GF-D8 (cell line): ENCODE data around the gene KCNIP4.

Experiments
- DNase-seq: peaks from one replicate; lab custom pipeline; 2025; lab: John Stamatoyannopoulos, UW

Gene KCNIP4

DNA sequence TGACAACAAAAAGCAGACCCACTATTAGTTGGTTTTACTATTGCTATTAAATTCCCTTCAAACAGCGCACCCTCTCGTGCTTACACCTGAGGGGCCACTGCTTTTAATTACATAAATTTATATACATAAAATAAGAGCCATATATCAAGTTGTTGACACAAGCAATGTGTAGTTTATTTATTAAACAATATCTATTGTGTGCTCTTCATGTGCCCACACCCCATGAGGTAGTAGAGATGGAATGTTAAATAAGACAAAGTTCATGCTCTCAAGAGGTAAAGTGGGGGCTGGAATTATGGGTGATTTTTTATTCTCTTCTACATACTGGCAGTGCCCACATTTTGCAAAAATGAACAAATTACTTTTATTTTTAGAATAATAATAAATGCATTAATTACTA, 47.3 kb downstream of the KCNIP4 start:
- no peak for DNase-seq

DNA sequence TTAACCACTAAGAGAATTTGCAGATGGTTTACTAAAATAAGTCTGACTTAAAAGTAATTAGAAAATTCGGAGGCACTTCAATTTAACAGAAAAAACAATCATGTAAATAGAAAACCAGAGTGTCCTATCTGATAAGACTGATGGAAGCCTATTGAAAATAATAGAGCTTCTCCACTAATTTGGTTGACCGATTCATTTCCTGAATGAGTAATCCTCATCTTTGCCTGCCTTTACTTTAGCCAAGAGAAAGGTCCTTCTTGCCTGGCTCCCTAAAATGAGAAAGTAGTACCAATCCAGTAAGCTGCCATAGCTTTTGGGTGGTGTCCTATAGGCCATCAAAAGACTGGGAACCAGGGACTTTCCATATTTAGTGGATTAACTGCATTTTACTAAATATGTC, 48.4 kb downstream of the KCNIP4 start:
- DNase-seq = no peak

DNA sequence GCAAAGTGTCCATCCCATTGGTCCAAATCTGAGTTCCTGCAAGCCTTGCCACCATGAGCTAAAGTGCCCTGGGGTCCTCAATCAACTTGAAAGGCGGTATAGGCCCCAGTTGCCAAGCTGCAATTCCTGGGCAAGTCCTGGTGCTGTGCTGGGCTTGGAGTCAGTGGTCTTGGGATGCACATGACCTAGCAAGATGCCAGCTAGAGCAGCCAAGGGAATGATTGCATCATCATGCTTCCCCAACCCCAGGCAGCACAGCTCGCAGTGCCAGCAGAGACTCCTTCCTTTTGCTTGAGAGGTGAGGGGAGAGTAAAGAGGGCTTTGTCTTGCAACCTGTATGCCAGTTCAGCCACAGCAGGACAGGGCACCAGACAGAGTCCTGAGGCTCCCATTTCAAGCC, 50.5 kb downstream of the KCNIP4 start:
- no peak for DNase-seq

DNA sequence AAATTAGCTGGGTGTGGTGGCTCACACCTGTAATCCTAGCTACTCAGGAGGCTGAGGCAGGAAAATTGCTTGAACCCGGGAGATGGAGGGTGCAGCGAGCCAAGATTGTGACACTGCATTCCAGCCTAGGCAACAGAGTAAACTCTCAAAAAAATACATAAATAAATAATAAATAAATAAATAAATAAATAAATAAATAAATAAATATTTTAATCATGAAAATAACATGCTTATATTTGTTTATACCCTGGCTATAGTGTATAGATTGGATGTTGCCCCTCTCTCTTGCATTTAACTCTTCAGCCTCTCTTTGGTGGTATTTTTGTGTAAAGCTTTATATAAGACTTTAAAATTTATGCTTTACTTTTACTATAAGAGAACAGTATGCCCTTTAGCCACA, 51.8 kb downstream of the KCNIP4 start:
- DNase-seq = no peak

DNA sequence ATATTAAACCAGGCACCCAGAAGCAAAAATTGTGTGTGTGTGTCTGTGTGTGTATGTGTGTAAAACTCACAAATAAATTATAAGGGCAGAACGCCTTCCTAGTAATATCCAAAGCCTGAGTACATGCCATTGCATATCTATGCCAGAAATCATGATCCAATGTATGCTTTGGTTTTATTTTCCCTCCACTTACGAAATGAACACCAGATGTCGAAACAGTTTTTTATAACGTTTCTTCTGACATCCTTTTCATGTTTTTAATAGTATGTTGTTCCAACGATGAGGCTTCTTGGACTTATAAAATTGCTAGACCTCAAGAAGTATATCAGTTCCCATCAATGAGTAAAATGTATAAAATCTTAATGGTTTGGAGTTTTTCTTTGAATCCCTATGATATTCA, 55.4 kb downstream of the KCNIP4 start:
- no peak for DNase-seq

DNA sequence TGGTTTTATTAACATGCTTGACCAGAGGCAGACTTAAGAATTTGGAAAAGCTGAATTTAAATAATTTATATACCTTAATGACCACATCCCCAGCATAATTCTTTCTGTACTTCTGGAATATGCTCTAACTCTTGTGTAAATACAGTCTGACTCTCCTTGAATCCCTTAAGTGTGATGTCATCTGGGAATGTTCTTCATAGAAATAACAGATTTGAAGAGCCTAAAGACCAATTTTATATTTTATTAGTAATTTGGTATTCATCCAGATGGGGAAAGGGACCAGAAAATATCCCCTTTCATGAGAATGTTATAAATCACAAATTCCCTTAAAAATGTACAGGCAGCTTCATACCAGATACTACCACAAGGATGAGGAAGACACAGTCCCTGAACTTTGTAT, 58.3 kb downstream of the KCNIP4 start:
- DNase-seq = no peak

DNA sequence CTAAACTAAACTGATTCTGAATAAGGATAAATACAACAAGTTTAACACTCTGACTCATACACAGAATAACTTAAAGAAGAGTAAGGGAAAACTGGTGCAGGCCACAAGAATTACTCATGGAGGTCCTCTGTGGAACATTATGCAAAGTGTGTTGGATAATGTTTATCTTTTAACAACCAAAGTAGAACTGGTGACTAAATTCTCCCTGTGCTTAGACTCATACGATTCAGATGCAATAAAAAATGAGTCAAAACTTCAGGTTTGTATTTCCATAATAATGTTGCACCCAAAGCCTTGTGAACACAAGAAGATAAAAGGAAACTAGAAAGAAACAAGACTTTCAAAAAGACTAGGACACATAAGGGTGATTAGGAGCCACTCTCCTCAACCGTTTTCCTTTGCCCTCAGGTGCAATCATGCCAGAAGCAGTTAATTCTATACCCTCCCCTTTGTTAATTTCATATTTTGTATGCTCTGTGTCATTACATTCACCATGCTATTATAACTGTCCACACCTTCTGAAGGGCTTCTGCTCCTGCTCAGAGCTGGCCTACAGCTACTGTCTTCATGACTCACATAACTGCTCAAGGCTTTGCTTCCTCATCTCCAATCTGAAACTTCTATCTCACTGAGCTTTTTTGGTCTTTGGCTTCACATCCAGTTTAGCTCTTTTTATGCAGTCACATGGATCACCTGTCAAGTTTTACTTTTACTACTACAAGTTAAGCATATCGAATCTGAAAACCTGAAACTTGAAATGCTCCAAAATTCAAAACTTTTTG, 60.2 kb downstream of the KCNIP4 start:
- DNase-seq = no peak

DNA sequence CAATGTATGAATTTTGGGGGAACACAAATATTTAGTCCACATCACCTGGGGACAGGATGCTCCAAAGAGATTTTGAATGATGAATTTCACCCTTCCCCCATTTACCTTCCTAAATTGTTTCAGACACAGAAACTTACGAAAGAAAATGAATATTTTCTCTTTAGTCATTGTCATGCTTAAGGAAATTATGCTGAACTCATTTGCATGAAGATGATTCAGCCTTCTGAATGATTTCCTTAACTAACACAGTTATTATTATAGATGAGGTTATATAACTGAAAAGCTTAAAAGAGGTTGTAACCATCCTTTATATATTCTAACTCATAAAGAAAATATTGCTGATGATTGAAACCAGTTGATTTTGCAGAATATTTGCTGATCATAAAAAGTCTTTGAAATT, 61.1 kb downstream of the KCNIP4 start:
- DNase-seq = no peak

DNA sequence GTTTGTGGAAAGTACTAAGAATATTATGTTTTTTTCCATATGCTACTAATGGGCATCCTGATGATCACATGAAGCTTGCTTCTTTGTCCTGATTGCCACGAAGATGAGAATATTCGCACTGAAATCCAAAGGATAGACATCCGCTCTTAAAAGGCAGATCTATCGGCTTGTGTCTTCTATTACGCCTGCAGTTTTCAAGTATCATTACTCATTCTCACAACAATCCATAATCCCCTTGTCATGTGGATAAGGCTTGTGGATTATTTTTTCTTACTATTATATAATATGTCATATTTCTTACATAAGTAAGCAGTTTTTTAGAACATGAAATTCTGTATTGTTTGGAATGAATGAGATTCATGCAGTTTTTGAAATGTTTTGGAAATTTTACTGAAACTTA, 62.8 kb downstream of the KCNIP4 start:
- no peak for DNase-seq

DNA sequence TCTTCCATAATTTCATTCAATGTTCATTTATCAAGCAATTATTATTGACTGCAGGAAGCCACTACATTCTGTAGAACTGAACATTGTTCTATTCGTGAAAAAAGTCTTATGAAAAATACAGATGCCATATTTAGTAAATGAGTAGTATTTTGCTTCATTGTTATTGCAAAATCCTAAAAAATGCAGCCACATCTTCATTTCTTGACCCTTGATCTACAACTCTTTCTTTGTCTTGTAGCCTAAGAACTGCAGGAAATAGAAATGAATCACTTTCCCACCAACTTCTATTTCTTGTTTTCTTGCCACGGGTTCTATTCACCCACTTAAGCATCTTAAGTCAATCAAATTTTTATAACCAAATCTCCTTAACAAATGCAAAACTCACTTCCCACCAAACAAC, 63.3 kb downstream of the KCNIP4 start:
- no peak for DNase-seq

DNA sequence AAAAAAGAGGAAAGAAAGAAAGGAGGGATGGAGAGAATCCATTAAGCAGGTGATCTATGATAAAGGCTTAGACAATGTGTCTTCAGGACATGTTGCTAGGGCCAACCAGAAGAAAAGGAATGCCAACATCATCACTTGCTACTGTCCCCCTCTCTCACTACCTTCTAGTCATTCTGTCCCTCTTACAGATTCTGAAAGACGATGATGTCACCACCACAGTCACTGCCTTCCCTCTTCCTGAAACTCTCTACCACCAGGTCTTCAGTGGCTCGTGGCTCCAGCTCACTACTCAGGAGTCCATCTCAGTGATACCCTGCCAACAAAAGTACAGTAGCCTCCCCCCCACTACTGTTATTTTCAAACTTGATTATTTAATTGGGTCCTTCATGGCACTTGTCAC, 64.0 kb downstream of the KCNIP4 start:
- no peak for DNase-seq

DNA sequence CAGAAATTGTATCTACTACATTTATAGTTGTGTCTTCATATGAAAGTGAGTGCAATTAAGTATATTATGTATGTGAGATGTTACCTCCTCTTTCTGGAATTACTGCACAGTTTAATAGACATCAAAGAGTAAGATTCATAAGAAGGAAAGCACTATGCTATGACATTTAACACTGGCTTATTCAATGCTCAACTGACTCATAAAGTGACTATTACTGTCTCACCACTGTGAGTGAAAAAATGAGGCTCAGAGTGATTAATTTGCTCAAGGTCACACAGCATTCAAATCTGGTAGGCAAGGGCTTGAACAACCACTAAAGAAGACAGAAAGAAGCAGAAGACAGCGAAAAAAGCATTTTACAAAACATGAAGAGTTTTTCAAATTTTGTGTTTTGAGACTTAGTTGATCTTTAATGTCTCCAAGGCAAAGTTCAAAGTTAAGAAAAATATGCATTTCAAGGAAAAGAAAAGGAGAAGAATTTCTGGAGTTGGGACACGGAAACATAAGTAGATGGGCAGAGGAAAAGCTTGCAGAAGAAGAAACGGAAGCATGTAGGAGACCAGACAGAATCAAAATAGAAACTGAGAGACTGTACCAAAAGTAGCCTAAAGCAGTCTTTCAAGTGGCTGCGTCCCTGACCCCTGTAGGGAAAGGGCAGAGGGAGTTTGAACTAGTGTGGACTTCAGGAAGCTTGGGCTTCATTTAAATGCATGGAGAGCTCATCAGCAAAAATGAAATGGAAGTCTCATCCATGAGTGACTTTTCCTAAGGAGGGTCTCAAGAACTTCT, 66.3 kb downstream of the KCNIP4 start:
- no peak for DNase-seq

DNA sequence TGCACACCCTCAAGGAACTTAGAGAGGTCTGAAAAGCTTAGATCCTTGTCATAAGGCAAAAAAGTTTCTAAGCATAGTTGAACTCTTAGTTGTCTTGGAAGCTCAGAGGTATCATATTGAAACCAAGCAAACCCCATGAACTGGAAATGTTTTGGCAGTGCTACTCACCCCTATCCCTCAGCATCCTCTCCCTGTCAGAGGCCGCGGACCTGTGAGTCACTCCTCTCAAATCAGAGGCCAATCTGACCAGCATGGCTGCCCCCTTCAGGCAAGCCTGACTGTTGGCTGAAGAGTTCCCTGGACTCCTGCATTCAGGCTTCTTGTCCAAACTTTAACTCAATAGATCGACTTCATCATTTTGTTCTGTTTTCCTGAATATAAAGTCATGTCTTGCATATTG, 69.4 kb downstream of the KCNIP4 start:
- no peak for DNase-seq

DNA sequence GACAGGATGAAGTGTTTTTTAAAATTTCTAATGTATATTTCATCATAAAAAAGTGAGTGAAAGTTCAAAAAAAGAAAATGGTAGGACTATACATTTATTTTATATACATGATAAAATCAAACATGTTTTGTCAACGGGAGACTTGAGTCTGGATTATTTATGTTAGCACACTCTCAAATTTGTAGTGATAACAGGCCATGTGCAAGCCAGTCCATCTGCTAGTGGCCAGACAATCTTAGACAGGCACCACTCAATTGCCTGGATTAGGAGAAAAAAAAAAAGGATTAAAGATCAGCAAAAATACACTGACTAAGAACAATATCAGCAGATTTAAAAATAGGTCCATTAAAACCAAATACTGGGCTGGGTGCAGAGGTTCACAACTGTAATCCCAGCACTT, 71.9 kb downstream of the KCNIP4 start:
- DNase-seq = no peak

DNA sequence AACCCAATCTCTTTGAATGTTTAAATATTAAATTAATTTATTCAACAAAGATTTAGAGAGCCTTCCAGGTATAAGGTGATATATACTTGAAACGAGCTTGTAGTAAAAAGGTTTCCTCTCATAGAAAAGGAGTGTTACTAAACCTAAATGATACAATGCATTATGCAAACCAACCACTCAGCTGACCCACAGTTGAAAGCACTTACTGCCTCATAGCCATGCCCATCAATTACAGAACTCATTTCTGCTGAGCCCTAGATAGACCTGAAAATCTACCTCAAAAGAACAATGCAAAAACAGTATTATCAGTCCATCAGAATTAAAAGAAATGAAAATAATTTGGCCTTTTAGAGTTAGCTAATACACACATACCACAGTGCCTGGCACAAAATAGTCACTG, 75.4 kb downstream of the KCNIP4 start:
- no peak for DNase-seq

DNA sequence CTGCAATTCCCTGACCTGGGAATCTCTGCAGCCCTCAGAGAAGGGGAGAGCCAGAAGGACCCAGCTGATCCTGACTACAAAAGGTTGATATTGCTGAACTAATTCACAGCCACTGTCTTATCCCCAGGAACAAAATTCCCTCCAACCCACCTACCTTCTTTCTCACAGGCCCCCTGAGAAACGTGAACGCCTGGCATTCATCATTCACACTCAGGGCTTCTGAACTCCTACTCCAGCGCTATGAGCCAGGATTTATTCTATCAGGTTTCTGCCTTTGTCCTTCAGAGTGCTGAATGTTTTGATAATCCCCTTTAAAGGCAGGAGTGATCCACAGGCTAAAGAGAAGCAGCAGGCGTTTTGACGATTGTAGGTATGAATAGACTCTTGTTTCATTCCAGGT, 76.5 kb downstream of the KCNIP4 start:
- no peak for DNase-seq

DNA sequence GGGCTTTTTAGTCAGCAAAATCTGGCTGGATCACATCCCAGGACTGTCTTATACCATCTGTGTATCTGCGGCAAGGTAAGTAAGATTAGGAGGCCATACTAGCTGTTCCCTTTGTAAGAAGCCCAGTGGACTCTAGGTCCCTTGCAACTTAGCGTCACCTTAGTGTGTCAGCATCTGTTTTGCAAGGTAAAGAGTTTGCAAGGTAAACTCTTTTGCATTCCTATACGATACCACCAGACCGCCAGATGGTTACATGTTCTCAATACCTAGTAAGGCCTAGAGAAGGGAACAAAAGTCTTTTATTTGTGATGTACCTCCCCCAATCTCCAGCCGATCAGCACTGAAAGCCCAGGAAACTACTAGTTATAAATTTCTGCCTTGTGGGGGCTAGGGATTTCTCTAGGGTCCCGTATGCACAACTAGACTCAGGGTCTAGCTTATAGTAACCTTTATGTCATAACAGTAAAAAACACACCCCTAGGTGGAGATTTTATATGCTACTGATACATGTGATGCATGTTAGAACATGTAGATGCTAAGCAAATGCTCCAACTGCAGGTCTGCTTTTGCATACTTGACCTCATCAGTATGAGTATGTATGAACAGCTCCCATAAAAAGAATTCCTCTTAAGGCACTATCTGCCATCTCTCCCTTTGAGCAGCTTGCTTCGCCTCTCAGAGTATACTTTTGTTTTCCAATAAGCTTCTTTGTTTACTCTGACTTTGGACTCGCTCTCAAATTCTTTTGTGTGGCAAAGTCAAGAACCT, 78.4 kb downstream of the KCNIP4 start:
- DNase-seq = no peak

DNA sequence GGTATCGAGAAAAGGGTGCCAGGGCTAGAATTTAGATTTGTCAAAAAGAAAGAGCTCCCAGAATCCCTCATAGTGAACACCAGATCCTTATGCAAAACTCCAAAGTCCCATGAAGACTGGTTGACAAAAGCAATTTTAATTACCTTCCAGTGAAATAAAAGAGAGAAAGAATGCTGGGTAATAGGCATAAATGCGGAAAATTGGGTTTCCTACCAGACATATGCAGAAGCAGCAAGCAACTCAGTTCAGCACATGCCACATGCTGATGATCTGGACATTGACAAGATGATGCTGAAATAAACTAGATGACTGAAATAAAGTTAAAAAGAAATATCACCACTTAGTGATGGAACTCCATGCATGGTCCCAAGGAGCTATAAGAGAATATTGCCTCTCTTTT, 83.9 kb downstream of the KCNIP4 start:
- no peak for DNase-seq

DNA sequence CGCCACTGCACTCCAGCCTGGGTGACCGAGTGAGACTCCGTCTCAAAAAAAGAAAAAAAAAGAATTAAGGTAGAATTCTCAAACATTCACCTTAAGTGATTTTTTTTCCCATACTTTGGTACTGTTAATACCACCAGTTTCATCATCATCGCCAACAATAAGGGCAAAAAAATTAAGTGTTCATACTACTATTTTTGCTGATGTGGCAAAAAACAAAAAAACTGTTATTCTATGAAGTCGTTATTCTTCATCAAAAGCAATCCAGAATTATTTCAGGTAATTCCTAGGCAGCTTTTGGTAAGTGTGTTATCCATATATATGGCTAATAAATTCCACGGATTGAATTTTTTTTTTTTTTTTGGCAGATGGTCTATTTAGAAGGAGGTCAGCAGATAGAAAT, 85.7 kb downstream of the KCNIP4 start:
- no peak for DNase-seq

DNA sequence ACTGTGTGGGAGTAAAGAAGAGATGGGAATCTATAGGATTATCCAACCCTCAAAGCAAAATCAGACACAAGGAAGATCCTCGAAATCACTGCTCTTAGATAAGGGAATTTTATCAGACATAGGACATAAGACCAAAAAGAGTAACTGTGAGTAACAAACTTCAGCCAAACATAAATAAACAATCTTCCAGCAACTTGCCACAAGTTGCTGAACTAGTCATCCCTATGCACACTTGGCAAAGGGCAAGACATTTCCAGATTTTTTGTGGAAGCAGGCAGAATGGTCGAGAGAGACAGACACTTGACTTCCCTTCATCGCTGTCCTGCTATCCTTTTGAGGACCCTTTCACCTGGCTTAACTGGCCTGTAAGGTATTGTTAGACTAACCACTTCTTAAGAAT, 89.6 kb downstream of the KCNIP4 start:
- no peak for DNase-seq

DNA sequence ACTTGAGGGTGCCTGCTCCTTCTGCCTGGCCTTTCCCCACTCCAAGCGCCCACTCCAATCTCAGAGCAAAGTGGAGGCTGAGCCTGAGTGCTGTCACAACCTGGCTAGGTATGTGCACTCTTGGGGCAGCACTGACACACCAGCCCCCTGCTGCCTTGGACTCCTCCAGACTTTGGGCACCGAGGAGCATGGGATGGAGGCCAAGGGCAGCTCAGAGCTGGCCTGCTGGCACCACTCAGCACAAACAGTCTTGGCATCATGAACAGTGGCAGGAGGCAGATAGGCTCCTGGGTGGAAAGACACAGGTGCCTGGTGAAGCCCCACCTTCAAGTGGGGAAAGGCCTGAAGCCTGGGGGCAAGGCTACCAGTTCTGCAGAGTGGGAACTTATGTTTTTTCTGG, 91.8 kb downstream of the KCNIP4 start:
- DNase-seq = no peak

DNA sequence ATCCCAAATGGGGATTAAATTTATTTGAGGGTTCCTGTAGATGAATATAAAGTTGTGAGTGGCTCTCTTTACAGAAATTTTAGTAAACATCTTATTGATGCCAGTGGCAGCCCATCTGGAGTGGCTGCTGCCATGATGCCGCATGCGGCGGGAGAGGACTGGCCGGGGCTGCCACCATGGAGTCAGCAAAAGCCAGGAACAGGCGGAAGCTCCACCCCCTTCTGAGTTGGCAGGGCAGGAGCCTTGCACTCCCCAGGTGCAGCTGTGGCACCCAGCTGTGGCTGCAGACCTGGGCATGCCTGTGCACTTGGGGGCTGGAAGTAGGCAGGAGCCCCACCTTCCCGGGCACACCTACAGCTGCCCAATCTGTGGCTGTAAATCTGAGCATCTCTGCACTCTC, 92.3 kb downstream of the KCNIP4 start:
- DNase-seq = no peak

DNA sequence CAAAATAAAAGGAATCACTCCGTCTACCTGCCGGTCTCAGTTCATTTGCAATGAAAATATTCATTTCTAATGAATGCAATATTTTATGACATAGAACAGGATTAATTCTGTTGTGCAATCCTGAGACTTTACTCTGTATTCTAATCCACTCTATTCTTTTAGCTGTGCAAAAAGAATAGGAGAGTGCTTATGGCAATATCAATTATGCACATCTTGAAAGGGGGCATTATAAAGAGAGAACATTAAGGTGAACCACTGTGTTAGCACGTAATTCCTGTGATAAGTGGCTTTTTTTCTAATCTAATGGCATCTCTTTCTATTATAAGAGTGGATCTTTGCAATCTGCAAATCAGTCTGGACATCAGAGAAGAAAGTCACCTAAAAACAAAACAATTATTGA, 99.5 kb downstream of the KCNIP4 start:
- no peak for DNase-seq
